Measurements from ENCODE around the gene TMEM179B.
"Not testable (repeated sequence)": the region's sequence is repeated elsewhere in the genome, so short reads cannot be mapped to it uniquely, and the experiment has no call there.

TMEM179B gene

DNA sequence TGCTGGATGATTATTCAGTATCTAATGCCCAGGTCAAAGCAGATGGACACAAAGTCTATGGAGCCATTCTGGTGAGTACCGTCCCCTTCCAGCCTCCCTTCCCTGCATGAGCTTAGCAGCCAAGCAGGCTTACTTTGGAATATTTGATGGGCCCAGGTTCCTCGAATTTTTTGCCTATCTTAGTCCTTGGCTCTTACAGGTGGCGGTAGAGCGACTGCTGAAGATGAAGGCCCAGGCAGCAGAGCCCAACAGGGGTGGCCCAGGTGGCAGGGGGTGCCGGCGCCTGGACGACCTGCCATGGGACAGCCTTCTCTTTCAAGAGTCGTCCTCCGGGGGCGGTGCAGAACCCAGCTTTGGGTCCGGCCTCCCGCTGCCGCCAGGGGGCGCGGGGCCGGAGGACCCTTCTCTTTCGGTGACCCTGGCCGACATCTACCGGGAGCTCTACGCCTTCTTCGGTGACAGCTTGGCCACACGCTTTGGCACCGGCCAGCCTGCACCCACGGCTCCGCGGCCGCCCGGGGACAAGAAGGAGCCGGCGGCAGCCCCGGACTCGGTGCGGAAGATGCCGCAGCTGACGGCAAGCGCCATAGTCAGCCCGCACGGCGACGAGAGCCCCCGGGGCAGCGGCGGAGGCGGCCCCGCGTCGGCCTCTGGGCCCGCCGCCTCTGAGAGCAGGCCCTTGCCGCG, 741 bp upstream of the TMEM179B start:
- DNase-seq (ENCODE audit: low read depth, low spot score), result no peak
- peak overlapping the region; percentile 96 for H3K27ac ChIP-seq

- DNase-seq (ENCODE audit: low read depth, low spot score), result no peak
- H3K27ac ChIP-seq, result peak overlapping the region; percentile 96
Measured at GRCh38 chr11:62788991-62789390, 1.8 kb downstream of the TMEM179B start.

GRCh38 chr11:62789576-62789975, 2.4 kb downstream of the TMEM179B start:
- DNase-seq (ENCODE audit: low read depth, low spot score), result no peak
- H3K27ac ChIP-seq, result no peak overlapping the region

DNA sequence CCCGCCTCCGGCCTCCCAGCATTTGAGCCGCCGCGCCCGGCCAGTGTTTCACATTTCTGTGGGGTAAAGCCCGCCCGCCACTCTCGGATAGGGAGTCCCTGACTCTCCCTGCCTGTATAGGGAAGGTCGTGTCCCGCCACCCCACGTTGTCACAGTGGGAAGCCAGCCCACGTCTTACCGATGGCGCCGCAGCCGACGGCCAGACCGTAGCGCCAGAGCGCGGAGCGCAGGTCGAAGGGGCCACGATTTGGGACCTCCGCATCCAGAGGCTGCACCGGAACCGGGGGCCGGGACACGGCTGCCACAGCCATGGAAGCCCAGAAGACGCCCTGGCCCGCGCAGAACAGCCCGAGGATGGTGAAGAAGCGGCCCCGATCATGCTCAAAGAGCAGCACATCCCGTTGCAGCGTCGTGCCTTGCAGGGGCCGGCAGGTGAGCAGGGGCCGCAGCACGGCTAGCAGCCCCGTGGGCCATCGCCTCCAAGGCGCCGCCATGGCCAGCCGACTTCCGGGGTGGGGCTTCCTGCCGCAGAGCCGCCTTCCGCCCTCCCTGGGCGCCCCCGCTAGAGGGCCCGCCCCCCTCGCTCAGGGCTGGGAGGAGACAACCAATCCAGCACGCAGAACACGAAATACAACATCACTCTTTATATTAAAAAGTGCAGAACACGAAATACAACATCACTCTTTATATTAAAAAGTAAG, 4.4 kb downstream of the TMEM179B start, which contains the start of gene TMEM223:
Gene TMEM223, minus strand, starts transcription at position 506 of the 701 bp plus-strand sequence. Its CDS starts 12 bp downstream, at position 494.
- peak within 1 kb of the TSS; percentile 75 for H3K27ac ChIP-seq
- DNase-seq (ENCODE audit: low read depth, low spot score), result no peak

DNA sequence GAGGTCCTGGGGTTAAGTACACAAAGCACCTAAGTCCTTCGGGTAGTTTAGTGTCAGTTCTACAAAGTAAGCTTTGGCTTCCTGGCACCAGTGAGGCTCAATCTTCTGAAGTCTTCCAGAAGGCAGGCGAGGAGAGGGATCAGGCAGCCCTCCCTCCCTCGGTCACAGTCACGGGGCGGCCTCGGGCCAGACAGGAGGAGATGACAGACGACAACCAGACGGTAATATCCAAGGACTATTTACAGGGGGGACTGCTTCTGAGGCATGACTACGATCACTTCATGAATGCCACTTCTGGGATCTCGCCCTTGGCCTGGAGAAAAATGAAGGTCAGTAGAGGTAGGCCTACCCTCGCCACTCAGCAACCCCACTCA, 5.0 kb downstream of the TMEM179B start:
- no peak for DNase-seq (ENCODE audit: low read depth, low spot score)

GRCh38 chr11:62794201-62794775, 7.1 kb downstream of the TMEM179B start:
- H3K27ac ChIP-seq, result no peak overlapping the region
- DNase-seq (ENCODE audit: low read depth, low spot score), result no peak

More for the DNA sequence above, 5.0 kb downstream of the TMEM179B start:
- peak overlapping the region; percentile 75 for H3K27ac ChIP-seq

DNA sequence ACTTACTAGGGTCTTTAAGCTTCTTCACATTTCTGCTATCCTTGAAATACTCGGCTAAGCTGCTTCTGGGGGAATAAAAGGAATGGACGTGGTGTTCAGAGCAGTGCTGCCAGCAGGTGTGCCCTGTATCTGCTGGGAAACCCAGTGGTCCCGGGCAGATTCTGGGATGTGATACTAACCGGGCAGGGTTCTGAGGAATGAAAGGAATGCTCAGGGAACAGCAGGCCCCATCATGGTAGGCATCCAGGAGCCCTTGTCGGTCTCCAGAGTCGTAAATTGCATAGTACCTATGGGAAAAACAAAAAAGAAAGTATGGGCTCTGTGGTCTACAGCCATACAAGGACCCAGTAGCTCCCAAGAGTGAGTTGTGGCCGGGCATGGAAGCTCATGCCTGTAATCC, 9.1 kb downstream of the TMEM179B start:
- H3K27ac ChIP-seq, result no peak overlapping the region
- DNase-seq (ENCODE audit: low read depth, low spot score), result no peak

DNA sequence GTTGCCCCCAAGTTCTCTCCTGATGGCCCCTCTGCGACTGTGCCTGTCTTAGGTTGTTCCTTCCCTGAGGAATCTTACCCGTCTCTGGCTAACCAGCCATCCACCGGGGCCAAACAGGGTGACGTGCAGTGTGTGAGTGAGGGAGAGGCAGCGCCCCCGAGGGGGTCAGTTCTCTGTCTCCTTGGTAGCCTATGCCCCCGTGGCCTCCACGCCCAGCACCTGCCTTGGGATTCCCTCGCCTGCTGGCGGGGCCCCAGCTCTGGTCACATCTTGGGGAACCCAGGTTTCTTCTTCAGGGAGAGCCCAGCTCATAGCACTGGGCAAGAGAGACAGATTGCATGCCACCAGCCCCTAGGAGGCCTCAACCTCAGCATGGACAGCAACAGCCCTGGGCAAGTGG, 12.3 kb downstream of the TMEM179B start:
- no peak for DNase-seq (ENCODE audit: low read depth, low spot score)
- no peak overlapping the region for H3K27ac ChIP-seq

DNA sequence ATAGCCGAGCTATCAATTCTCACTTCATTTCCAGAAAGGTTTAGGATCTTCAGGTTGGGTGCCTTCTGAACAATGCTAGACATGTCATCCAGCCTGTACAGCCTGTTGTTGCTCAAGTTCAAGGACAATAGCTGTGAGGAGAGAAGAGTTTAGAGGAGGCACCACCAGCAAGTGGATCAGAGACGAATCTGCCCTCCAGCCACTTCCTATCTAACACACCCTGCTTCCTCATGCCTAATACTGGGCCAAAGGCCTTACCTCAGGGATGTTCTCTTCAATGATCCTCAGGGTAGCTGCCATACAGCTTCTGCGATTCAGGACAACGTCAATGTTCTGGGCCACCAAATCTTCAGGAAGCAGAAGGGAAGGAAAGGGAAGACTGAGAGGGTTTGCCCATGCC, 13.9 kb downstream of the TMEM179B start:
- no peak for DNase-seq (ENCODE audit: low read depth, low spot score)
- H3K27ac ChIP-seq, result no peak overlapping the region

DNA sequence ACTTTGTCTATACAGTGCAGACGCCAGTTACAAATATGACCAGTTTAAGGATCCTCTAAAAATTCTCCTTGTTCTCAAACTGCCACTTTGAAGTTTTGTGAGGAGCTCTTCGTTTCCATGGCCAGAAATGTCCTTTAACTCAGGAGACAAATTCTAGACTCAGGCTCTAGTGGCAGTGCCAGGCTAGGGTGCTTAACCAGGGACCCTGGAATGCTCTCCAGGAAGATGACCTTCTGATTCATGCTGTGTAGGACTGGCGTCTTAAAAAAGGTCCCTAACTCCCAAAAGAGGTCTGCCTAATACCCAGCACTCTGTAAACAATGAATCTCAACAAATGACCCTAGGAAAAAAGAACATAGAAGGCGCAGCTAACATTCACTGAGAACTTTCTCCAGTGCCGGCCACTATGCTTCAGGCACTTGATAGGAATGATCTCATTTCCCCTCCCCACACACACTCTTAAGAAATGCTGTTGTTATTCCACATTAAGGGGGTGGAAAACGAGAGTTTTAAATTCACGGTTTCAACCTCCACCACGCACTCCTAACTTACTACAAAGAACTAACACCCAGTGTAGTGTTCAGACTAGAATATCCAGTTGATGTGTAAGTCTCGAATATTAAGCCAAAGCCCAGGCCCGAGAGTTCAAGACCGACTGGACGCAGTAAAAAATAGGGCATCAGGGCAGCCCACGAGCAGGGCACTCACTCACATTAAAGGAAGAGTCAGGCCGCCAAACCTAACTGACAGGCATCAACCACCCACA, 17.3 kb downstream of the TMEM179B start:
- DNase-seq (ENCODE audit: low read depth, low spot score), result no peak

GRCh38 chr11:62805076-62805892, 18.1 kb downstream of the TMEM179B start, which contains the start of gene NXF1:
Gene NXF1 (minus strand): TSS chr11:62805440. CDS start chr11:62805356, 84 bp downstream.
- peak; percentile 59 for DNase-seq (ENCODE audit: low read depth, low spot score)
- peak within 1 kb of the TSS; percentile 75 for H3K27ac ChIP-seq

More for the DNA sequence above, 17.3 kb downstream of the TMEM179B start:
- peak overlapping the region; percentile 75 for H3K27ac ChIP-seq

DNA sequence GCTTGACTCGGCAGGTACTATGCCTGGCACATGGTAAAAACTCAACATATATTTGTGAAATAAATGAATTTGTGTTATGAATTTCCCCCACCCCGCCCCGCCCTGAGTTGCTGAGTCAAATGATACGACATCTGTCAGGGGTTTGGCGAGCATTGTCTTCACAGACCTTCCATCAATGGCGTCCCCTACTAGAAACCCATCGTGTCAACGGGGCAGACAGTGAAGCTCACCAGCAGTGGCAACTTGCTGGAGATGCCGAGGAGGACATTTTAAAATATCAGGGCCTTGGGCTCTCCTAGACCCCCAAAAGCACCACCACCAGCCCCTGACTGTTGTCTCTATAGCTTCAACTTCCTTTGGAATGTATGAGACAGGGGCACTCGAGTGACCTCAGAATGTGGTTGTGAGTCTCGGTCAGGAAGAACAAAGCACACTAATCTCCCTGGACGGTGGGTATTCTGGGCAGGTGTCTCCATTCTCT, 18.8 kb downstream of the TMEM179B start:
- no peak for DNase-seq (ENCODE audit: low read depth, low spot score)
- peak overlapping the region; percentile 75 for H3K27ac ChIP-seq

- no peak for DNase-seq (ENCODE audit: low read depth, low spot score)
- H3K27ac ChIP-seq, result peak overlapping the region; percentile 75
Measured at GRCh38 chr11:62806611-62807121, 19.5 kb downstream of the TMEM179B start.

GRCh38 chr11:62810748-62811147, 23.5 kb downstream of the TMEM179B start:
- no peak overlapping the region for H3K27ac ChIP-seq
- no peak for DNase-seq (ENCODE audit: low read depth, low spot score)

DNA sequence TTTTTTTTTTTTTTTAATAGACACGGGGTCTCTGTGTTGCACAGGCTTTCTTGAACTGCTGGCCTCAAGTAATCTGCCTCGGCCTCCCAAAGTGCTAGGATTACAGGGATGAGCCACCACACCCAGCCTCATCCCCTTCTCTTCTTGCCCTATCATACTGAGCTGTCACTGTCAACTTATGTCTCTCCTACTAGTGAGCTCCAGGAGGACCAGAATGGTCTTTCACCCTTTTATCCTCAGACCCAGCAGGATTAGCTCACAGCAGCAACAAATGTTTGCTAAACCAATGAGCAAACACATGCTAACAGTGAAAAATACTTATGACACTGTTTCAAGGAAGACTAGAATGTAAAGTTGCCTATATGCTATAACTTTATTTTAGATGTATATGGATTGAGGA, 24.5 kb downstream of the TMEM179B start:
- no peak overlapping the region for H3K27ac ChIP-seq
- DNase-seq (ENCODE audit: low read depth, low spot score), result no peak

DNA sequence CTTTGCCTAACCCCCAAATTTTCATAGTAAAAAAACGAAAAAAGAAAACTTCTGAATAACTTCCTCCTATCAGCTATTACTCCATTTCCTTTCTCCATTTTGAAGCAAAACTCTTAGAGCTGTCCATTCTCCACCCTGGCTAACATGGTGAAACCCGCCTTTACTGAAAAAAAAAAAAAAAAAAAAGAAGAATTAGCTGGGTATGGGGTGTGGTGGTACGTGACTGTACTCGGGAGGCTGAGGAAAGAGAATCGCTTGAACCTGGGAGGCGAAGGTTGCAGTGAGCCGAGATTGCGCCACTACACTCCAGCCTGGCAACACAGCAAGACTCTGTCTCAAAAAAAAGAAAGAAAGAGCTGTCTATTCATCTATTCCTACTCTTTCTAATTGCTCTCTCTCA, 29.4 kb downstream of the TMEM179B start:
- no peak overlapping the region for H3K27ac ChIP-seq
- DNase-seq (ENCODE audit: low read depth, low spot score), result no peak

GRCh38 chr11:62817129-62817528, 29.9 kb downstream of the TMEM179B start:
- H3K27ac ChIP-seq, result no peak overlapping the region

GRCh38 chr11:62823677-62824076, 36.5 kb downstream of the TMEM179B start:
- DNase-seq (ENCODE audit: low read depth, low spot score), result no peak
- no peak overlapping the region for H3K27ac ChIP-seq

More at GRCh38 chr11:62817129-62817528, 29.9 kb downstream of the TMEM179B start:
- DNase-seq (ENCODE audit: low read depth, low spot score), result no peak

DNA sequence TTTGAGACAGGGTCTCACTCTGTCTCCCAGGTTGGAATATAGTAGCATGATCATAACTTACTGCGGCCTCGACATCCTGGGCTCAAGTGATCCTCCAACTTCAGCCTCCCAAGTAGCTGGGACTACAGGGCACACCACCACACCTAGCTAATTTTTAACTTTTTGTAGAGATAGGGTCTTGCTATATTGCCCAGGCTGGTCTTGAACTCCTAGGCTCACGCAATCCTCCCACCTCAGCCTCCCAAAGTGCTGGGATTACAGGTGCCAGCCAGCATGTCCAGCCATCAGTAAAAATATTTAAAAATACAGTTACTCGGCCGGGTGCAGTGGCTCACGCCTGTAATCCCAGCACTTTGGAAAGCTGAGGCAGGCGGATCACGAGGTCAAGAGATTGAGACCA, 40.9 kb downstream of the TMEM179B start:
- not testable (repeated sequence) for DNase-seq (ENCODE audit: low read depth, low spot score); H3K27ac ChIP-seq
